GM18870 (cell line): ENCODE measurements around the gene NES.

Source experiments
- ATAC-seq: cut with Tn5 transposase; IDR thresholded peaks from one replicate; pipeline ENCODE4 v1.9.1; 2021; ENCODE audit warnings: moderate library complexity; ENCODE audit not compliant: unreplicated experiment

Gene NES

DNA sequence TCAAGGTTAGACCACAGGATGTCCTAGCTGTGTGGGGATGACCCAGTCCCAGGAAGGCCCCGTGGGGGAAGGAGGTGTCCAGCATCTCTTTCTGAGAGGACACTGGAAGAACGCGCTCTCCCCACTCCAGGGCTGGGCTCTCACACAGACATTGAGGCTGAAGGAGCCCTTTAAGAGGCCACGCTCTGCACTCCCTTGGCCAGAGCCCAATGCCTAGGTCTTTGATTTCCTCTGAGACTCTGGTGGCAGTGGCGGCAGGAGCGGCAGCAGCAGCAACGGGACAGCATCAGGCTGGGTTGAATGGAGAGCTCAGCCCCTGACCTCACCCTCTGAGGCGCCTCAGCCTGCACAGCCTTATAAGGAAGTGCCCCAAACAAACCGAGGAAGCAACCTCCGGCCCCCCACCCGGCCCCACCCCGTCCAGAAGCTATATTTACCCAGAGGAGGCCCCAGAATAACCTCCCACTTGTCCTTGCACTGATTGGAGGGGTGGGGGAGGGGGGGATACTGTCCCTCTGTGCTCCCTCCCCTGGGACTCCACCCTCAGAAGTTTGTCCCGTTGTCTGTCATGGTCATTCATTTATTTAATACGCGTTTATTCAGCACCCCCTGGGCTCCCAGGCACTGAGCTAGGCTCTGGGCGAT lies 12.3 kb downstream of the NES start:
- ATAC-seq, result no peak

DNA sequence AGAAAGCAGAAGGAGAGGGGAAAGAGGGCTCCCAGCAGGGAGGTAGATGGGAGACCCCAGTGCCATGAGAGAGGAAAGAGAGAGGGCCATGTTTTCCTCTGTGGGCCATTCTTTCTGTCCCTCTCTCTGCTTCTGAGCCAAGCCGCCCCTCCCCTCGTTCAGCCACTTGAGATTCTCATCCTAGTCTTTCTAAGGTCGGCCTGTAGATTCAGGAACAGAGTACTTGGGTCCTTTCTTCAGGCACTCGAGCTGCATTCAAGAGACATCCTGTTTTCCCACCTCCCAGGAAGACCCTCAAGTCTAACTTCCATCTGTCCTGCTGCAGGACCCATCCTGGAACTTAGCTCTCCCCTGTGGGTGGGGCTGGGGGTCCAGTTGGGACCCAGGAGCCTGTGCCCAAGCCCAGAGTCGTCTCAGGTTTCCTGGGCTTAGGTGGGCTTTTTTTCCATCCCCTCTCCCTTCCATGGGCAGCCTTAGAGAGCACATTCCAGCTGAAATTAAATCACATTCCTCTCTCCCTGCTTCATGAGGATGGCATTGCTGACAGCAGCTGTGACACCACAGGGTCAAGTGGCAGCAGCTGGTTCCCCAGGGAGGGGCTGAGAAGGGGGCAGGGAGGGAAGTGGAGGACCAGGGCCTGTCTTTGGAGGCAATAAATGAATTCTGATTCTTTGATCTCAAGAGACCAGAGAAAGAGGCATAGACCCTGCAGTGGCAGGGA lies 13.0 kb downstream of the NES start:
- ATAC-seq, result no peak

DNA sequence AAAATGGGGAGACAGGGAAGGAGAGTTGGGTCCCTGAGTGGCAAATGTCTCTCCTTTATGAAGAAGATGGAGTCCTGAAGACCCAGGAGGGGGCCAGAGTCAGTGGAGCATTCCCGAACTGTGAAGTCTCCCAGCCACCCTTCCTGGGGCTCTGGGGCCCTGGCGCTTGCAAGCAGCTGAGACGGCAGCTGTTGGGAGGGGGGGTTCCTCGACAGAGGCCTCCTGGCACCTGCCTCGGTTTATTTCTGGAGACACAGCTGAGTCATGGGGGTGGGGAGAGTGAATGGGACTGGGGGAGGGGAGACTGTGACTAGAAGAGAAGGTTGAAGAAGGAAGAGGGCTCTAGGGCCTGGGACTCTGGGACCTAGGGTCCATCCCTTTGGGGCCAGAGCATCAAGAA lies 14.0 kb downstream of the NES start:
- ATAC-seq, result no peak

DNA sequence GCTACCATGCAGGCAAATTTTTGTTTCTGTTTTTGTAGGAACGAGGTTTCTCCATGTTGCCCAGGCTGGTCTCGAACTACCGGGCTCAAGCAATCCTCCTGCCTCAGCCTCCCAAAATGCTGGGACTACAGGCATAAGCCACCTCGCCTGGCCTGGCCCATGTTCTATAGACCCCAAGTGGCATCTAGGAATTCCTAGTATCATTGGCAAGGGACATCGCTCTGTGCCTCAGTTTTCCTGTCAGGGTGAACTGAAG lies 14.5 kb downstream of the NES start:
- no peak for ATAC-seq

DNA sequence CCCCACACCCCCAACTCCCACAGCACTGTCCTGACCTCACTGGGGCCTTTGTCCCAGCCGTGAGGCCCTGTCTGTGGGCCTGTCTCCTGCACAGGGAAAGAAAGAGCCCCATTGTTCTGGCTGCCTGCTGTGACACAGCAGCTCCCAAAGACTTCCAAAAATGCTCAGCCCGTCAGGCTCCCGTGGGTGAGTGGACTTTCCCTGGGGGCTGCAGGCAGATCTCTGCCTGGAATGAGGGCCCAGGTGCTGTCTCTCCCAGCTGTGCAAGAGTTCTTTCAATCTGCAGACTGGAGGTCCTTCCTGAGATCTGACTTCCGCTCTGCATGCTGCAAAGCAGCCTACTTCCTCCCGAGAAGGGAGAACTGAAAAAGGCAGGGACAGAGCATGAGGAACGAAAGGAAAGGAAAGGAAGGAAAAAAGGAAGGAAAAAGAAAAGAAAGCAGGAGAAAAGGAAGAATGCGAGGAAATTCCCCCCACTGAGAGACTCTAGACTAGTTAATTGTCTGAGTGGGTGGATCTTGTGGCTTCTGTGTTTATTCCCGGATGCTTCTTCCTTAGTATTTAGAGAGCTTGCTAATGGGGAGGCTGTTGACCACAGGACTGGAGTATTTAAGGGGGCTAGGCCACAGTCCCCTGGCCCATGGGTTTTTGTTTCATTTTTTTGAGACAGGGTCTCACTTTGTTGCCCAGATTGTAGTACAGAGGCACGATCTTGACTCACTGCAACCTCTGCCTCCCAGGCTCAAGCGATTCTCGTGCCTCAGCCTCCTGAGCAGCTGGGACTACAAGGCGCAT lies 15.0 kb downstream of the NES start:
- ATAC-seq, result no peak

DNA sequence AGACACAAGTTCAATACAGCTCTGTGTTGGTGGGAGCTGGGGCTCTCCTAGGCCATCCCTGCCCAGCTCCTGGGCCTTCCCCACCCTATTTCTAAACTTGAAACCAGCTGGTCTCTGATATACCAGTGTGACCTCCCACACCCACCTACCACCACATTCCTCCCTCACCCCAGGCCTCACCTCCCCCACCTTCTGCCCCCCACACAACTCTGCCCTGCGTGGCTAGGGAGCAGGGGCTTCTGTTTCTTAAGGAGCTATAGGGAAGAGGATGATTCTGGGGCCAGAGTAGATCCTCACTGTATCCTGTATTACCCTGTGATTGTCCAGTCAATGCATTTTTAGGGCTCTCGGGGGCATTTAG lies 16.5 kb downstream of the NES start:
- ATAC-seq, result no peak

DNA sequence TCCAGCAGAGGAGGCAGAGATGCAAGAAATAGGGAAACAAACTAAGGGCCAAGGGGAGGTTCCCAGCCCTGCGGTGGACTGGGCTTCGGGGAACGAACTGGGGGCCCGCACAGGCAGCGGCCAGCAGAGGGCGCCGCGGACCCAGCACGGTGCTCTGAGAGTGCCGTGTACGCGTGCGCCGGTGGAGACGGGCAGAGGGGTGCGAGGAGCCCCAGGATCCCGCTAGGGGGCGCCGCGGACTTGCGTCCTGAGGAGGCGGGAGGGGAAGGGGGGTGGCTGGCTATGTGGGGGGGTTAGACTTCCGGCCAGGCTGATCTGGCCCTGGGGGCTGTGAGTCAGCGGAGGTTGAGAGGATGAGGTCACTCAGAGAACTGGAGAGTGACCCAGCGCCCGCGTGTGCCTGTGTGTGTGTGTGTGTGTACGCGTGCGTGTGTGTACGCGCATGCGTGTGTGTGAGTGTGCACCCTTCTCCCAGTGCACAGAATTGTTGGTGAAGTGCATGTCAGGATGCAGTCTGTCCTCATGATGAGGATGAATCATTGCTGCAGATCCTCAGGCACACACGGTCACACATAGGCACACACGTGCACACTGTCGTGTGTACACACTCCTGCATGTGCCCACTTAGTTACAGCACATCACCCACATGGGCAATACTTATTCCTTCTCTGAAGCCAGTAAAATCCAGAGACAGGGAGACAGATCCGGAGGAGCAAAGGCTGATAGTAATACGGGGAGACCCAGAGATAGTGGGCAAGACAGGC lies 17.0 kb downstream of the NES start:
- ATAC-seq, result no peak

DNA sequence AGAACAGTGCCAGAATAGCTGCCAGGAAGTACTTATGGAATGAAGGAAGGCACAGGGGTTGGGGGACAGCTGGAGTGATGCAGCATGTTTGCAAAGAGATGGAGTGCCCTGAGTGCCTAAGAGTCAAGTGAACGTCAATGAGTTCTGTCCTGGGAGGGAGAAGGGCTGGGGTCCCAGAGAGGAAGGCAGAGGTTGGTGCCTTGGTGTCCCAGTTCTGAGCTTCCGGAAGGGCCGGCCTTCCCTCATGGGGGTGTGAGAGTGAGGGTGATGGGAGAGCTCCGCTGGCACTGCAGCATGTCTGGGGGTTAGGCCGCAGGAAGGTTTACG lies 17.6 kb downstream of the NES start:
- no peak for ATAC-seq

DNA sequence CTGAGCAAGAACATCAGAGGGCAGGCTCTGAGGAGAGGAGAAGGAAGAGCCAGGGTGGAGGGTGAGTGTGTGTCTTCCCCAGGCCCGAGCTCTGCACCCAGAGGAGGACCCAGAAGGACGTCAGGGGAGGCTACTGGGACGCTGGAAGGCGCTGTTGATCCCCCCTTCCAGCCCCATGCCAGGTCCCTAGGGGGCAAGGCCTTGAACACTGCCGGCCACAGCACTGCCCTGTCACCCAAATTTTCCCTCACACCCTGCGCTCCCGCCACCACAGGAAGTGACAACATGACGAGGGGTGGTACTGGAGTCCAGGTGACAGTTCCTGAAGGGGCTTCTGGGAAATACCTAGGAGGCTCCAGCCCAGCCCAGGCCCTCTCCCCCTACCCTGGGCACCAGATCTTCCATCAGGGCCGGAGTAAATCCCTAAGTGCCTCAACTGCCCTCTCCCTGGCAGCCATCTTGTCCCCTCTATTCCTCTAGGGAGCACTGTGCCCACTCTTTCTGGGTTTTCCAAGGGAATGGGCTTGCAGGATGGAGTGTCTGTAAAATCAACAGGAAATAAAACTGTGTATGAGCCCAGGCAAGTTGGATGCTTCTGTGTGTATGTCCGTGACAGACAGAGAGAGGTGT lies 18.1 kb downstream of the NES start:
- ATAC-seq, result no peak

DNA sequence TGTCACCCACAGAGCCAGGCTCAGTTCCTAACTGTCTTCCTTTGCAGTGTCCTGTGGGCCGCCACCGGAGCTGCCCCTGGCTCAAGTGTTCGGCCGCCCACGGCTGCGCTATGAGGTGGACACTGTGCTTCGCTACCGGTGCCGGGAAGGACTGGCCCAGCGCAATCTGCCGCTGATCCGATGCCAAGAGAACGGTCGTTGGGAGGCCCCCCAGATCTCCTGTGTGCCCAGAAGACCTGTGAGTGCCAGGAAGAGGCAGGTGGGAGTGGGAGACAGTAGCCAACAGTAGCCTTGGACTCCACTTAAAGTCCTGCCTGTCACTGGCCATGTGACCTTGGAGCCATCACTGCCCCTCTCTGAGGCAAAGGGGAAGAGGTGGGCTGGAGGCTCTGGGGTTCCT lies 18.7 kb downstream of the NES start:
- ATAC-seq, result no peak

DNA sequence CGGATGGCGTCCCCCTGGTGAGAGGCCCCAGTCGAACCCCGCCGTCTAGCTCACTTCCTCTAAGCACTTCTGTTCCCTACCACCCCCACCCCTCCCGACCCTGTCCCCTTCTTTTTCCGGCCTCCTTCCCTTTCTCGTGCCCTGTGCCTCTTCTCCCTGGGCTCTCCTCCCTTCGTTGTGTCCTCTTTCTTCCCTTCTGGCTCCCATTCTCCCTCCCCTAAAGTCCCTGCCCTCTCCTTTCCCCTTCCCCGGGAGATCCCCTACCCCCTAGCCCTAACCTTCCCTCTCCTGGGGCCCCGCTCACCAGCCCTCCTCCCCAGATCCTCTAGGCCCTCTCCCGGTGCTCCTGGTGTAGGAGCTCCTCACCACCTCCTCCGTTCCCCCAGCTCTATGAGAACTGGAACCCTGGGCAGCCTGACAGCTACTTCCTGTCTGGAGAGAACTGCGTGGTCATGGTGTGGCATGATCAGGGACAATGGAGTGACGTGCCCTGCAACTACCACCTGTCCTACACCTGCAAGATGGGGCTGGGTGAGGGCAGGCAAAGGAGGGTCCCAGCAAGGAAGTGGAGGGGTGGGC lies 19.4 kb downstream of the NES start:
- no peak for ATAC-seq

DNA sequence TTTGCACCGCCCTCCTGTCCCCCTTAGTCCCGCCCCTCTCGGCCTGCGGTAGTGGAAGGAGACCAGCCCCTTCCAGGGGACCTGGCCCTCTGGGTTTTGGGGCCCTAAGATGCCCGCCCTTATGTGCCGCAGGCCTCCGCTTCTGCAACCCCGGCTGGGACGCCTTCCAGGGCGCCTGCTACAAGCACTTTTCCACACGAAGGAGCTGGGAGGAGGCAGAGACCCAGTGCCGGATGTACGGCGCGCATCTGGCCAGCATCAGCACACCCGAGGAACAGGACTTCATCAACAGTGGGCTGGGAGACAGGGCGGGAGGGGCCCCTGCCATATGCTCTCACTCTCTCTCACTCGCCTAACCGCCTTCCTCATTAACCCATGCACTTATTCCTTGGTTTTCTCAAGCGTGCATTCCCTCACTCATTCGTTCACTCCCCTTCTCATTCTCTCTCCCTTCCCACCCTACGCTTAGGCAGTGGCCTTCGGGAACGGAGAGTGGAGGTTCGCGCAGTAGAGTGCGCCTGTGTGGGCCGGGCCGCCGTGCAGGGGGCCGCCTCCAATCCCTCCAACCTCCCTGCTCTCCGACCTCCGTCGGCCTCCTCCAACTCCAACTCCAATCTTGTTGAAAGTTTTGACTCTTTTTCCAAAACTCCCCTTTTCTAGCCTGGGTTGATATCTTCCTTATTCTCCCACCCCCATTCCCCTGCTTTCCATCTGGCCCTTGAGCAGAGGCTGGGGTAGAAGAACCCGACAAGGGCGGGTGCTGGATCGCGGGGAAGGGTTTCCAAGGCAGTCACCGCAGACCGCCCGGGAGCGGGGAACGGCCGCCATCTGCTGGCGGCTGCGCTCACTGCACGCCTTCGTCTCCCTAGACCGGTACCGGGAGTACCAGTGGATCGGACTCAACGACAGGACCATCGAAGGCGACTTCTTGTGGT lies 20.1 kb downstream of the NES start:
- no peak for ATAC-seq

DNA sequence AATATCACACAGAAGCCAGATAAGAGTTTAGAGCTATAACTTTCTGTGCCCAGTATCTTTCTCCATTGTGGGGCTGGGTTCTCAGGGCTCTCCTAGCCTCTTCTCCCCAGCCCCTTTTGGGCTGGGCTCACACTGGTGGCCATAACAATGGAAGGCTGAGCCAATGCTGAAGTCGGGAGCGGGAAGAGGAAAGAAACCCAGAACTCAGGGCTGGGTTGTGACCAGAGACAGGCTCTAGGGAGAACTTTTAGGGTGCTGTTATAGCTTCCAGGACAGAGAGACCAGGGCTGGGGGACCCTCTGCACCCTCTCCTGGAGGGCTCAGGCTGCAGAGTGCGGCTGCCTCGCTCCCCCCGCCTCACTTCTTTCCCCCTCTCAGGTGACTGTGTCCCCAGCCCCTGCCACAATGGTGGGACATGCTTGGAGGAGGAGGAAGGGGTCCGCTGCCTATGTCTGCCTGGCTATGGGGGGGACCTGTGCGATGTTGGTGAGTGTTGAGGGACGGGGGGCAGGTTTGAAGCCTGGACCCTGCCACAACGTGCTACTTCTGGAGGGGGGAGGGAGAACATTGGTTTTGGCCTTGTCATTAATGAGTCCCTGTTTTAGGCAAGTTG lies 21.2 kb downstream of the NES start:
- no peak for ATAC-seq

DNA sequence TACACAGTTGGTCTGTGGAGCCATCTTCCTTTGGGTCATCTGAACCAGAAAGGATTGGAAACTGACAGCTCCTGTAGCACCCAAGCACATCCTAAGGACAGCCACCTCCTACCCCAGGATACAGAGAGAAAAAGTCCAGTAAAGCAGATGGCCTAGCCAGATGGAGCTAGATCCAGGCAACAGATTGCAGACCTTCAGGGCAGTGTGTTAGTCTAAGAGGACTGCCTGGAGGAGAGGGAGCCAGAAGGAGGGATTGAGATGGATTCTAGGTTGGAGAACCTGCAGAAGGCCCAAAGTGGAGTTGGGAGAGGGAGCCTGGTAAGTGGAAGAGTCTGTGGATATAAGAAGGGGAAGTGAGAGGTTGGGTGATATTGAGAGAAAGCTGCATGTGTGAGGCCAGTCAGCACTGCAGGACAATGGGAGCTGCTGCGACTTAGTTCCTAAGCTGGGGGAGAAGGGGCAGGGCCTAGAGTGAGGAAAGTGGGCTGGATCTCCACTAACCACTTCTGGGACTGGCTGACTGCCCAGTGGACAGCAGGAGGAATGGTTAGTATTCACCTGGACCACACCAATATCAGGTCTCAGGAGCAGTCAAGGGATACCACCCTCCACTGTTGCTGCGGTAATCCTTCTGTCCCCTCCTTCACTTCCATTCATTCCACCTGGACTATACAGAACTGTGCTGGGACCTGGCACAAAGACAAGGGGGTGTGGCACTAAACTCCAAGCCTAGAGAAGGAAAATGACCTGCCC lies 21.9 kb downstream of the NES start:
- ATAC-seq, result no peak

DNA sequence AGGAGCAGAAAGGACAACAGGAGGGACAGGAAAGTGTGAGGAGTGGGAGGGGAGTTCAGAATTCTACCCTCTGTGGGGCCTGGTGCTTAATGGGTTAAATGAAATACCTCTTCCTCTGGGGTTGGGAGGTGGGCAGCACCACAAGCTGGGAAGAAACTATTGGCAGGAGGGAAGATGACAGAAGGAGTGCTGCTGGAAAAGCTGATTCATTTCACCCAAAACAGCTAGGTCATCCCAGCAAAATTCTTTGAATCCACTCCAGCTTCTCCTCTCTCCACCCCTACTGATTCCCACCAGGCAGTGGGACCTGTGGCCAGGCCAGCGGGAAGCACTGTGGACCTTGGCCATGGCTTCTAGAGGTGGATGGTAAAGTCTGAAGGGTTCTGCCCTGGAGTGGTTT lies 22.5 kb downstream of the NES start:
- no peak for ATAC-seq

DNA sequence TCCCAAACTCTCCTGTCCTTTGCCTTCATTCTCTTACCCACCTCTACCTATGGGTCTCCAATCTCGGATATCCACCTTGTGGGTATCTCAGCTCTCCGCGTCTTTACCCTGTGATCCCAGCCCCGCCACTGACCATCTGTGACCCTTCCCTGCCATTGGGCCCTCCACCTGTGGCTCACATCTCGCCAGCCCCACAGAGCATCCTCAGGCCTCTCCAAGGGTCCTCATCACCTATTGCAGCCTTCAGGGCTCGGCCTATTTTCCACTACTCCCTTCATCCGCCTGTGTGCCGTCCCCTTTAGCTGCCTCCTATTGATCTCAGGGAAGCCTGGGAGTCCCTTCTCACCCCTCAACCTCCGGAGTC lies 24.2 kb downstream of the NES start:
- no peak for ATAC-seq

DNA sequence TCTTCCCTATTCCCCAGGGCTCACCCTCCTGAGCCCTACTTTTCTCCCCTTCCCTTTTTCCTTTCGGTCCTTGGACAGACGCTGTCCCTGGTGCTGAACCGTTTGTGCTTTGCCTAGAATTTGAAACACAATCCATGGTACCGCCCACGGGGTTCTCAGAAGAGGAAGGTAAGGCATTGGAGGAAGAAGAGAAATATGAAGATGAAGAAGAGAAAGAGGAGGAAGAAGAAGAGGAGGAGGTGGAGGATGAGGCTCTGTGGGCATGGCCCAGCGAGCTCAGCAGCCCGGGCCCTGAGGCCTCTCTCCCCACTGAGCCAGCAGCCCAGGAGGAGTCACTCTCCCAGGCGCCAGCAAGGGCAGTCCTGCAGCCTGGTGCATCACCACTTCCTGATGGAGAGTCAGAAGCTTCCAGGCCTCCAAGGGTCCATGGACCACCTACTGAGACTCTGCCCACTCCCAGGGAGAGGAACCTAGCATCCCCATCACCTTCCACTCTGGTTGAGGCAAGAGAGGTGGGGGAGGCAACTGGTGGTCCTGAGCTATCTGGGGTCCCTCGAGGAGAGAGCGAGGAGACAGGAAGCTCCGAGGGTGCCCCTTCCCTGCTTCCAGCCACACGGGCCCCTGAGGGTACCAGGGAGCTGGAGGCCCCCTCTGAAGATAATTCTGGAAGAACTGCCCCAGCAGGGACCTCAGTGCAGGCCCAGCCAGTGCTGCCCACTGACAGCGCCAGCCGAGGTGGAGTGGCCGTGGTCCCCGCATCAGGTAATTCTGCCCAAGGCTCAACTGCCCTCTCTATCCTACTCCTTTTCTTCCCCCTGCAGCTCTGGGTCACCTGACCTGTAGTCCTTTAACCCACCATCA lies 24.8 kb downstream of the NES start:
- no peak for ATAC-seq

DNA sequence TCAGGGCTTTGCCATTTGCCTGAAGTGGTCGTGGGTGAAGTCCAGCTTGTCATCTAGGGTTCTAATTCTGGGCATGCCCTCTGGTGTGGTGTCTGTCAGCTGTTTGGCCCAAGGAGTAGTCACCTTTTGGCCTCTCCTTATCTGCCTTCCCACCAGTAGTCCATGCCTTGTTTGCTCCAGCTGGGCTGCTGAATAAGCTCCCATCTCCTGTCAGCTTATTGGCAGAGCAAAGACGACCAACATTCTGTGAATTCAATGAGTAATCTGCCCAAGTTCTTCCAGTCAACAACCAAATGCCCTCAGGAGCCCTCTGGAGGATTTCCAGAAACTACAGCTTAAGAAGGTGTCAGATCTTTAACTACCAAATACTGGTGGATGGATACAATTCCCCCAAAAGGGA lies 28.3 kb downstream of the NES start:
- no peak for ATAC-seq
